HepG2 (cell line): ENCODE measurements around the gene NENF. TPM values are rescaled to one million over a fixed set of nuclear protein-coding genes. Genes with fewer than 3 reads are reported as not detected.

ENCODE experiments used
- ATAC-seq: fragments of 200-7000 bp; cut with Tn5 transposase; 3 replicates; pipeline ENCODE4 v1.9.1; 2020; ENCODE audit warnings: mild to moderate bottlenecking, moderate library complexity
- BruUV-seq: library from RNA; stranded (reverse); fragments of 400-500 nt; replicated peaks from 2 replicates; lab custom pipeline; 2021; lab: Mats Ljungman, UMichigan
- CTCF ChIA-PET: fragments of 300-600 bp; formaldehyde crosslinking; extraction: SDS; loops from one replicate; lab custom pipeline; 2021; ENCODE audit warnings: low total read pairs, inconsistent platforms, low intra/inter-chr PET ratio; lab: Yijun Ruan, JAX
- POLR2A ChIA-PET: fragments of 350-600 bp; sonication (Branson Sonifier 250); formaldehyde crosslinking; loops from one replicate; lab custom pipeline; 2020; ENCODE audit warnings: antibody characterized with exemption, inconsistent platforms; lab: Yijun Ruan, JAX
- DNase-seq: peaks from one replicate; pipeline ENCODE4 v3.0.0-alpha.2; 2015; ENCODE audit warnings: low spot score
- FAIRE-seq: peaks from 3 replicates; lab custom pipeline; 2011; peaks lifted over from hg19 to GRCh38; lab: Jason Lieb, UNC
- H2AFZ ChIP-seq: one replicate; pipeline ENCODE4 v1.6.1; 2011; ENCODE audit warnings: low read length, inconsistent platforms
- H3K27ac ChIP-seq: fragments of 300-600 bp; 3 replicates; pipeline ENCODE4 v1.8.0; 2011; ENCODE audit warnings: mixed run types, mild to moderate bottlenecking, mixed read lengths, low read length, inconsistent platforms; ENCODE audit not compliant: insufficient read depth; ENCODE audit errors: extremely low read length
- H3K27me3 ChIP-seq, 2 experiments: fragments of 200-600 bp in 1 of 2; 2 replicates in 1 of 2; 3 replicates in 1 of 2; pipeline versions ENCODE4 v1.6.0 to v1.8.0; 2011; ENCODE audit warnings: low read length in 2 of 2, mild to moderate bottlenecking in 2 of 2, moderate library complexity in 2 of 2, inconsistent platforms in 1 of 2; ENCODE audit not compliant: insufficient read depth in 2 of 2, control insufficient read depth in 1 of 2
- H3K36me3 ChIP-seq, 2 experiments: fragments of 200-600 bp in 1 of 2; replicated peaks in 1 of 2; 2 replicates in 1 of 2; 3 replicates in 1 of 2; pipeline versions ENCODE4 v1.5.1 to v1.8.0; 2011; ENCODE audit warnings: low read length in 2 of 2, inconsistent platforms in 1 of 2; ENCODE audit not compliant: insufficient read depth in 2 of 2, control insufficient read depth in 1 of 2
- H3K4me1 ChIP-seq: 2 replicates; pipeline ENCODE4 v1.5.1; 2012; ENCODE audit warnings: low read length, inconsistent platforms; ENCODE audit not compliant: insufficient read depth
- H3K4me2 ChIP-seq: 2 replicates; pipeline ENCODE4 v1.6.0; 2011; ENCODE audit warnings: low read depth, low read length, inconsistent platforms
- H3K4me3 ChIP-seq, 3 experiments: fragments of 200-600 bp in 1 of 3; sonication (generic), shearing (Covaris generic) in 1 of 3; replicated peaks in 1 of 3; 2 replicates each; pipeline ENCODE4 v1.5.1; 2011 to 2016; ENCODE audit warnings: low read length in 3 of 3, inconsistent platforms in 2 of 3, low read depth in 2 of 3, mild to moderate bottlenecking in 2 of 3, control low read depth in 1 of 3, mixed read lengths in 1 of 3; ENCODE audit not compliant: insufficient read depth in 1 of 3
- H3K79me2 ChIP-seq: one replicate; pipeline ENCODE4 v1.6.1; 2011; ENCODE audit warnings: low read length, inconsistent platforms; ENCODE audit not compliant: insufficient read depth
- H3K9ac ChIP-seq: 2 replicates; pipeline ENCODE4 v1.6.0; 2011; ENCODE audit warnings: mild to moderate bottlenecking, low read depth, low read length, inconsistent platforms; ENCODE audit not compliant: insufficient read depth
- H3K9me3 ChIP-seq: 2 replicates; pipeline ENCODE4 v1.5.1; 2012; ENCODE audit warnings: mild to moderate bottlenecking, low read length
- H4K20me1 ChIP-seq: 2 replicates; pipeline ENCODE4 v1.6.0; 2011; ENCODE audit warnings: inconsistent platforms, mild to moderate bottlenecking, low read length, moderate library complexity; ENCODE audit not compliant: insufficient read depth
- HMGXB4 ChIP-seq, 2 experiments: sonication (generic) in 1 of 2; formaldehyde crosslinking in 1 of 2; IDR thresholded peaks; 2 replicates each; pipeline versions ENCODE4 v1.4.0 to v1.6.1; 2018 to 2020; ENCODE audit warnings: missing genetic modification reagents in 2 of 2, borderline replicate concordance in 1 of 2, low read depth in 1 of 2, mild to moderate bottlenecking in 1 of 2, missing biosample characterization in 1 of 2
- MAX ChIP-seq: IDR thresholded peaks from 2 replicates; pipeline ENCODE4 v1.6.1; 2012; ENCODE audit warnings: inconsistent platforms
- SMAD1 ChIP-seq: sonication (generic); formaldehyde crosslinking; IDR thresholded peaks from 2 replicates; pipeline ENCODE4 v1.4.0; 2020; ENCODE audit warnings: missing genetic modification reagents, low read depth, mild to moderate bottlenecking, borderline replicate concordance
- ZNF629 ChIP-seq: sonication (generic); formaldehyde crosslinking; conservative IDR thresholded peaks from 2 replicates; pipeline ENCODE4 v1.5.0; 2020; ENCODE audit warnings: missing genetic modification reagents
- WGBS: methylation state at CpG from one replicate; pipeline ENCODE4 v1.1.6; 2017; ENCODE audit warnings: low lambda C conversion rate; 5-methylcytosine and 5-hydroxymethylcytosine counted together
- in situ Hi-C: cut with HindIII; loops from 2 replicates; pipeline ENCODE4 v1.10.0; 2017; ENCODE audit warnings: low pct_unique_long_range_greater_than_20kb; ENCODE audit not compliant: extremely low pct_ligation_motif_present
- intact Hi-C: fragments of 100-400 bp; cut with micrococcal nuclease; formaldehyde crosslinking; loops from one replicate; pipeline ENCODE4 v1.10.0; 2022; ENCODE audit not compliant: unreplicated experiment
- polyA plus RNA-seq, 8 experiments: library from polyadenylated mRNA; depleted of rRNA in 3 of 8; stranded (reverse) in 7 of 8; unstranded in 1 of 8; fragments of >200 nt; fragmentation: Illumina TruSeq in 4 of 8; extraction: Trizol in 4 of 8; gene quantifications; 2 replicates each; pipeline versions ENCODE4 v1.2.1 to v1.2.3, GENCODE V29; 2011 to 2016; ENCODE audit warnings: low read depth in 4 of 8, missing spikeins in 1 of 8, mixed read lengths in 1 of 8; ENCODE audit not compliant: insufficient read depth in 1 of 8
- total RNA-seq, 5 experiments: library from RNA; depleted of rRNA; stranded (reverse); fragments of >200 nt; fragmentation: Illumina TruSeq; extraction: Trizol; gene quantifications; 2 replicates each; pipeline ENCODE4 v1.2.3, GENCODE V29; 2016; ENCODE audit warnings: low read depth in 1 of 5

NENF gene
- total and polyA plus RNA-seq, 2 of the 13 experiments (the other 11 are each of a cell fraction or from before 2014, with no cell fraction given): 31.7 to 40.4 TPM

- TF ChIP-seq SMAD1 (no peak), MAX (no peak)
Observed at GRCh38 chr1:212488436-212489283, 55.9 kb downstream of the NENF start (continued).

- in situ Hi-C loops: no loop called here
- peaks cover 4 to 16% of the 10 kb centered on the region in 2 experiments; a peak in 3 of 5 replicates for H3K27me3 ChIP-seq
- no peak overlapping the region for H3K4me2 ChIP-seq
- no peaks in the 10 kb centered on the region for H3K79me2 ChIP-seq
- TF ChIP-seq ZNF629 (CRISPR knock-in tag): 0 out of 2 replicates have a peak, but pooled peaks have one; percentile 14
- TF ChIP-seq HMGXB4 (CRISPR knock-in tag; IDR thresholded peaks at IDR 0.05; ENCODE audit: borderline replicate concordance in 1 of 2, low read depth in 1 of 2): no peak
- FAIRE-seq (no peak), DNase-seq (no peak), ATAC-seq (no peak)
- H4K20me1 ChIP-seq: no peaks in the 10 kb centered on the region
- no peak overlapping the region for H2AFZ ChIP-seq
- BruUV-seq: no TSS peak
- POLR2A ChIA-PET: no interaction called here
- H3K4me1 ChIP-seq: peaks cover 27% of the 10 kb centered on the region
- intact Hi-C loops: loop anchor here (10.0 kb wide), 1 partner anchor 75 kb away; no protein-coding TSS in a partner anchor
- H3K36me3 ChIP-seq: no peaks in the 10 kb centered on the region
- WGBS: 93% methylated on average over 4 of the region's 4 CpGs
- no peaks in the 10 kb centered on the region for H3K9me3 ChIP-seq
- H3K27ac ChIP-seq: no peak overlapping the region
- H3K4me3 ChIP-seq: no peak overlapping the region
- CTCF ChIA-PET: no interaction called here
- no peak overlapping the region for H3K9ac ChIP-seq
Observed at GRCh38 chr1:212489284-212489859, 56.7 kb downstream of the NENF start.
